IPS-18a (cell line): Measurements from ENCODE around the gene RABEP1.

ENCODE experiments used
- H3K27ac ChIP-seq: one replicate; pipeline ENCODE4 v1.5.1; 2013; ENCODE audit warnings: low read length
- H3K27me3 ChIP-seq: one replicate; pipeline ENCODE4 v1.6.1; 2013; ENCODE audit warnings: mild to moderate bottlenecking, low read length; ENCODE audit not compliant: control insufficient read depth, insufficient read depth
- H3K36me3 ChIP-seq: one replicate; pipeline ENCODE4 v1.6.1; 2013; ENCODE audit warnings: low read depth, low read length; ENCODE audit not compliant: control insufficient read depth
- H3K4me1 ChIP-seq: one replicate; pipeline ENCODE4 v1.6.1; 2013; ENCODE audit warnings: low read depth, low read length; ENCODE audit not compliant: control insufficient read depth
- H3K4me3 ChIP-seq: one replicate; pipeline ENCODE4 v1.5.1; 2013; ENCODE audit warnings: low read length
- H3K9ac ChIP-seq: one replicate; pipeline ENCODE4 v1.6.1; 2013; ENCODE audit warnings: mild to moderate bottlenecking, low read length, moderate library complexity
- H3K9me3 ChIP-seq: one replicate; pipeline ENCODE4 v1.6.1; 2013; ENCODE audit warnings: low read depth, low read length; ENCODE audit not compliant: control insufficient read depth

Gene RABEP1

GRCh38 chr17:5365831-5366230, 83.7 kb downstream of the RABEP1 start:
- Histone ChIP-seq H3K9me3 (no peaks in the 10 kb centered on the region), H3K4me1 (peaks cover 15% of the 10 kb centered on the region), H3K27me3 (no peaks in the 10 kb centered on the region), H3K27ac (no peak overlapping the region), H3K4me3 (no peak overlapping the region), H3K36me3 (peaks cover 36% of the 10 kb centered on the region), H3K9ac (no peak overlapping the region)

GRCh38 chr17:5370411-5370810, 88.3 kb downstream of the RABEP1 start:
- Histone ChIP-seq H3K4me1 (no peaks in the 10 kb centered on the region), H3K9me3 (no peaks in the 10 kb centered on the region), H3K4me3 (no peak overlapping the region), H3K27ac (no peak overlapping the region), H3K9ac (no peak overlapping the region), H3K27me3 (no peaks in the 10 kb centered on the region), H3K36me3 (peaks cover 45% of the 10 kb centered on the region)

DNA sequence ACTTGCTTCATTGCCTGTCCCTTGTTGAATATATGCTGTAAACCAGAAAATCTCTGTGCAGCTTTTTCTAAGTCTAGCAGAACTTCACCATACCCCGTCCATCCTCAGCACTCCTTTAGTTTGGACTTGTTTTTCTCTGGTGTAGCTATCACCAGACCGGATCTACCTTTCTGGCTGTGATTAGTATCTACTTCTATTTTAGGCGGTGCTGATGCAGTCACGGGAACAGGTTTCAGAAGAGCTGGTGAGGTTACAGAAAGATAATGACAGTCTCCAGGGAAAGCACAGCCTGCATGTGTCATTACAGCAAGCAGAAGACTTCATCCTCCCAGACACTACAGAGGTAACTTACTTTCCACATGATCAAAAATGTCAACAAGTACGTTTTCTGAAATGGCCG, 91.0 kb downstream of the RABEP1 start:
- Histone ChIP-seq H3K27ac (no peak overlapping the region), H3K9ac (no peak overlapping the region), H3K36me3 (peaks cover 50% of the 10 kb centered on the region), H3K9me3 (no peaks in the 10 kb centered on the region), H3K4me1 (no peaks in the 10 kb centered on the region), H3K27me3 (no peaks in the 10 kb centered on the region), H3K4me3 (no peak overlapping the region)

- H3K9ac ChIP-seq: no peak overlapping the region
- H3K36me3 ChIP-seq: peaks cover 73% of the 10 kb centered on the region
Observed at GRCh38 chr17:5378566-5379207, 96.6 kb downstream of the RABEP1 start.

DNA sequence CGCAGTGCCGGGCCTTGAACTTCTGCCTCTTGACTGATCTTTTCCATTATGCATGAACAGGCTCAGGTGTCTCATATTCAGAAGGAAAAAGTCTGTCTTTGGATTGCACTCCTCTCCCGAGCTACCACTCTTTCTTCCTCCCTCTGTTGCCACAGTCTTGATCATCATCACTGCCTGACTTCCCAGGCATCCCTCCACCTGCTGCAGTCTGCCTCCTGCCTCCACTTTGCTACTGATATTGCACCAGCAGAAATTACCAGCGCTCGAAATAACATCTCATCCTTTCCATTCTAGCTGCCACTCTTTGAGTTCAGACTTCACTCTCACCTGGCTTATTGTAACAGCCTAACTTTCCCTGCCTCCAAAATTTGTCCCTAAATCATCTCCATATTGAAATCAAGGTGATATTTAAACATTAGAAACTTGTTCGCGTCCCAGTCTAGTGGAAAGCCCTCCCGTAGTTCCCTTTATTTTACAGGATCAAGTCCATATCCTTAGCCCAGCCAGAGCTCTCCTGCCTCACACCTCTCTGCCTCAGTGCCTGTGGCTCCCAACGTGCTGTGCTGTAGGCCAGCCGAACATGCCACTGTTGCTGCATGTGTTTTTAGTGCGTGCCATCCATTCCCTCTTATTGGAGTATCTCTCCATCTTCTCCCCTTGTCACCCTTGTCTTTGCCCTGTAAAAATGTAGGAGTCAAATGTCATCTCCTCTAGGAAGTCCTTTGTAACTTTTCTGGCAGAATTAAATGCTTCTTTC, 97.4 kb downstream of the RABEP1 start:
- Histone ChIP-seq H3K36me3 (peaks cover 80% of the 10 kb centered on the region), H3K4me3 (no peak overlapping the region), H3K9me3 (no peaks in the 10 kb centered on the region), H3K27ac (no peak overlapping the region), H3K4me1 (no peaks in the 10 kb centered on the region), H3K27me3 (no peaks in the 10 kb centered on the region), H3K9ac (no peak overlapping the region)

More at GRCh38 chr17:5378566-5379207, 96.6 kb downstream of the RABEP1 start:
- Histone ChIP-seq H3K27me3 (no peaks in the 10 kb centered on the region), H3K4me3 (no peak overlapping the region), H3K9me3 (no peaks in the 10 kb centered on the region), H3K4me1 (no peaks in the 10 kb centered on the region), H3K27ac (no peak overlapping the region)

DNA sequence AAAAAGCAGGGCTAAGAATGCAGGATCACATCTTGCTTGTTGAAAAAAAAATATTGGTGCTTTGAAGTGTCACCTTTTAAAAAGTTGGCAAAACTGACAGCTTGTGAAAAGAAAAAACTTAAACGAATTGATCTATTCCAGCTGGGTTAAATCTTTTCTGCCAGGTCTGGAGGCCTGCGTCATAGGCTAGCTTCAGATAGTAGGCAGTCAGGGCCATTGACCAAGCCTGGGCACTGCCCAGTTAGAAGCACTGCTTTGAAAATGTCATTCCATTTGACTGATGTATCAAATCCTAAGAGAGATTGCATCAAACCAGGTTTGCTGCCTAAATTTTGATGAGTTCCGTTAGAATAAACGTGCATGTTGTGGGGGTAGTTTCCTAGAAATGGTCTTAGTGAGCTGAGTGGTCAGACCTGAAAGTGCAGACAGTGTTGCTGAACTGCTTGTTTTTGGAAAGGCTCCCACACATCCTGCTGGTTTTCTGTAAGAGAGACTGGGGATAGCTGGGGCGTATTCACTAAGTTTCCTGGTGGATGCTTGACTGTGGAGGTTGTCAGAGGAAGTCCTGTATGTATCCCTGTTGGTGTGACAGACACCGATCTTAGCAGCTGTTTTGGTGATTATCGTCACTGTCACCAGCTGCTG, 98.5 kb downstream of the RABEP1 start:
- Histone ChIP-seq H3K4me1 (no peaks in the 10 kb centered on the region), H3K9me3 (no peaks in the 10 kb centered on the region), H3K9ac (no peak overlapping the region), H3K36me3 (peaks cover 85% of the 10 kb centered on the region), H3K4me3 (no peak overlapping the region), H3K27ac (no peak overlapping the region), H3K27me3 (no peaks in the 10 kb centered on the region)

- Histone ChIP-seq H3K27ac (no peak overlapping the region), H3K9me3 (no peaks in the 10 kb centered on the region), H3K4me3 (no peak overlapping the region), H3K27me3 (no peaks in the 10 kb centered on the region), H3K36me3 (peaks cover 91% of the 10 kb centered on the region), H3K9ac (no peak overlapping the region), H3K4me1 (no peaks in the 10 kb centered on the region)
Observed at GRCh38 chr17:5381542-5381941, 99.5 kb downstream of the RABEP1 start.

DNA sequence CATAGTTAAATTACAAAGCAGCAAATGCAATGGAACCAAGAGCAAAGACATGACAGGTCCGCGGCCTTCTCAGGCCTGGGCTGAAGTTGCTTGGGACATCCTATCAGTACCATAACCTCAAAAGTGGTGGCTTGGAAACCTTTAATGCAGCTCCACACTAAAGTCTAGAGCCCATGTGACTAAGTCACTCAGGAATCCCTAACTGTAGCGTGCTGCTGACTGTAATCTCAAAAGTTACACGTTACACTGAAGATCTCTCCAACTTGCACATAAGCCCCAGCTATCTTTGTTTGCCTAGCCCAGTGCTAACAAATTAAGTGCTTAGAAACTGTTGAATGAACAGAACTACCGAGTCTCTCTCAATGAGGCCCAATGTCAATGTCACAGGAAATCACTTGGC, 109.6 kb downstream of the RABEP1 start:
- H3K4me1 ChIP-seq: no peaks in the 10 kb centered on the region
- peaks cover 82% of the 10 kb centered on the region for H3K36me3 ChIP-seq
- H3K27me3 ChIP-seq: no peaks in the 10 kb centered on the region
- no peaks in the 10 kb centered on the region for H3K9me3 ChIP-seq
- no peak overlapping the region for H3K9ac ChIP-seq
- no peak overlapping the region for H3K27ac ChIP-seq
- H3K4me3 ChIP-seq: no peak overlapping the region

DNA sequence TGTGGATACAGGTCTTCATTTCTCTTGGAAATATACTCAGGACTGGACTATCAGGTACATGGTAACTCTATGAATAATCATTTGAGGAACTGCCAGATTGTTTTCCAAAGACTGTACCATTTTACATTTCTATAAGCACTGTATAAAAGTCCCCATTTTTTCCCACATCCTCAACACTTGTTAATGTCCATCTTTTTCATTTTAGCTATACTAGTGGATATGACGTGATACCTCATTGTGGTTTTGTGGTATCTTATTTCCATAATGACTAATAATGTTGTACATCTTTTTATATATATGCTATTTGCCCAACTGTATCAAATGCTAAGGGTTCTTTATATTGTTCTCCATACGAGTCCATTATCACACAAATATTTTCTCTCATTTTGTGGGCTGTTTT, 114.5 kb downstream of the RABEP1 start:
- no peak overlapping the region for H3K4me3 ChIP-seq
- no peak overlapping the region for H3K27ac ChIP-seq
- H3K36me3 ChIP-seq: peaks cover 76% of the 10 kb centered on the region
- no peak overlapping the region for H3K9ac ChIP-seq
- no peaks in the 10 kb centered on the region for H3K4me1 ChIP-seq
- no peaks in the 10 kb centered on the region for H3K9me3 ChIP-seq
- no peaks in the 10 kb centered on the region for H3K27me3 ChIP-seq

DNA sequence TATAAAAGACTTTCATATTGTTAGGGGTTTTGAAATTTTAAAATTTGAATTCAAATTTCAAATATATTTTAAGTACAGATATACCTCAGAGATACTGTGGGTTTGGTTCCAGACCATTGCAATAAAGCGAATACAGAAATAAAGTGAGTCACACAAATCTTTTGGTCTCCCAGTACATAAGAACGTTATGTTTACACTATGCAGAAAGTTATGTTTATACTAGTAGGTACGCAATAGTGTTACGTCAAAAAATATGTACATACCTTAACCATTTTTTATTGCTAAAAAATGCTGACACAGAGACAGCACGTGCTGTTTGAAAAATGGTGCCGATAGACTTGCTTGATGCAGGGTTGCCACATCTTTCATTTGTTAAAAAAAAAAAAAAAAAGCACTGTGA, 117.7 kb downstream of the RABEP1 start:
- no peaks in the 10 kb centered on the region for H3K4me1 ChIP-seq
- no peaks in the 10 kb centered on the region for H3K9me3 ChIP-seq
- H3K27me3 ChIP-seq: no peaks in the 10 kb centered on the region
- no peak overlapping the region for H3K27ac ChIP-seq
- H3K4me3 ChIP-seq: no peak overlapping the region
- H3K9ac ChIP-seq: no peak overlapping the region
- H3K36me3 ChIP-seq: peaks cover 77% of the 10 kb centered on the region

DNA sequence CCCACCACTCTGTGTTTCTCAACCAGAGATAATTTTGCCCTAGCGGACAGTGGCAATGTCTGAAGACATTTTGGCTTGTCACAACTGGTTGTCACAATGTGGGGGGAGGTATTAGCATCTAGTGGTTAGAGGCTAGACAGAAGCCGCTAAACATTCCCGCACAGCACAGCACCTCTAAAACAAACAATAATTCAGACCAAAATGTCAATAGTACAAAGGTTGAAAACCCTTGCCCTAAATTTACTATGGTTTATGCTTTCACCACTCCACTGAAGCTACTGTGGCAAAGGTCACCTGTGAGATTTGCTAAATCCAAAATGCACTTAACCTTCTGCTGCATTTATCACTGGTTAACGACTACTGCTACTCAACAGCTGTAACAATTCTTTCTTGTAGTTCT, 123.3 kb downstream of the RABEP1 start:
- no peaks in the 10 kb centered on the region for H3K9me3 ChIP-seq
- no peak overlapping the region for H3K9ac ChIP-seq
- no peak overlapping the region for H3K4me3 ChIP-seq
- H3K27me3 ChIP-seq: no peaks in the 10 kb centered on the region
- no peak overlapping the region for H3K27ac ChIP-seq
- no peaks in the 10 kb centered on the region for H3K4me1 ChIP-seq
- H3K36me3 ChIP-seq: peaks cover 91% of the 10 kb centered on the region
